Endothelial cell of umbilical vein (primary cell): ENCODE data around the gene MITF. TPM values are rescaled to one million over a fixed set of nuclear protein-coding genes. Genes with fewer than 3 reads are reported as not detected.

Source experiments
- BruUV-seq: library from RNA; stranded (reverse); fragments of 400-500 nt; replicated peaks from 2 replicates; lab custom pipeline; 2021; lab: Mats Ljungman, UMichigan
- CTCF ChIA-PET: fragments of 300-600, 350-600 bp; sonication (Branson Sonifier 250); formaldehyde crosslinking; loops from one replicate; lab custom pipeline; 2021; ENCODE audit warnings: antibody characterized with exemption, inconsistent platforms; lab: Charles Lee
- POLR2A ChIA-PET: fragments of 300-600, 350-600 bp; sonication (Branson Sonifier 250); formaldehyde crosslinking; loops from one replicate; lab custom pipeline; 2021; ENCODE audit warnings: antibody characterized with exemption, inconsistent platforms; lab: Charles Lee
- DNase-seq: peaks from one replicate; pipeline ENCODE4 v3.0.0-alpha.2; 2011; ENCODE audit warnings: low read depth, low spot score
- FAIRE-seq: peaks from 2 replicates; lab custom pipeline; 2011; peaks lifted over from hg19 to GRCh38; lab: Jason Lieb, UNC
- H2AFZ ChIP-seq: 2 replicates; pipeline ENCODE4 v1.6.0; 2012; ENCODE audit warnings: low read depth, low read length, control low read depth, inconsistent platforms
- H3K27ac ChIP-seq: 2 replicates; pipeline ENCODE4 v1.5.1; 2011; ENCODE audit warnings: low read depth, mild to moderate bottlenecking, control low read depth, low read length, moderate library complexity; ENCODE audit not compliant: insufficient read depth
- H3K27me3 ChIP-seq, 2 experiments: 2 replicates each; pipeline versions ENCODE4 v1.6.0 to v1.6.1; 2011; ENCODE audit warnings: low read length in 2 of 2, mixed read lengths in 1 of 2; ENCODE audit not compliant: control insufficient read depth in 2 of 2, insufficient read depth in 2 of 2
- H3K36me3 ChIP-seq, 2 experiments: 2 replicates in 1 of 2; 3 replicates in 1 of 2; pipeline ENCODE4 v1.5.1; 2011; ENCODE audit warnings: low read length in 2 of 2, mild to moderate bottlenecking in 1 of 2, moderate library complexity in 1 of 2; ENCODE audit not compliant: control insufficient read depth in 2 of 2, insufficient read depth in 2 of 2; ENCODE audit errors: extremely low read depth in 1 of 2
- H3K4me1 ChIP-seq: 3 replicates; pipeline ENCODE4 v1.5.1; 2011; ENCODE audit warnings: mild to moderate bottlenecking, low read length; ENCODE audit not compliant: control insufficient read depth, insufficient read depth; ENCODE audit errors: extremely low read depth
- H3K4me2 ChIP-seq: 2 replicates; pipeline ENCODE4 v1.6.1; 2011; ENCODE audit warnings: low read length, control low read depth, mixed read lengths; ENCODE audit not compliant: insufficient read depth
- H3K4me3 ChIP-seq, 3 experiments: fragments of 200-600 bp in 1 of 3; sonication (generic), shearing (Covaris generic) in 1 of 3; replicated peaks in 1 of 3; 2 replicates each; pipeline ENCODE4 v1.5.1; 2011 to 2016; ENCODE audit warnings: control low read depth in 3 of 3, low read length in 3 of 3, mild to moderate bottlenecking in 2 of 3, inconsistent platforms in 1 of 3, low read depth in 1 of 3, moderate library complexity in 1 of 3; ENCODE audit not compliant: insufficient read depth in 1 of 3
- H3K79me2 ChIP-seq: 2 replicates; pipeline ENCODE4 v1.6.0; 2012; ENCODE audit warnings: low read length, inconsistent platforms; ENCODE audit not compliant: control insufficient read depth, insufficient read depth
- H3K9ac ChIP-seq: replicated peaks from 2 replicates; pipeline ENCODE3; 2011; ENCODE audit warnings: low read length, control low read depth; ENCODE audit not compliant: insufficient read depth; ENCODE audit errors: extremely low read depth
- H3K9me1 ChIP-seq: replicated peaks from 3 replicates; pipeline ENCODE4 v1.6.0; 2011; ENCODE audit warnings: mild to moderate bottlenecking, low read length; ENCODE audit not compliant: control insufficient read depth, insufficient read depth; ENCODE audit errors: extremely low read depth
- H3K9me3 ChIP-seq: replicated peaks from 2 replicates; pipeline ENCODE4 v1.5.1; 2012; ENCODE audit warnings: low read length, inconsistent platforms; ENCODE audit not compliant: control insufficient read depth, insufficient read depth
- H4K20me1 ChIP-seq: replicated peaks from 2 replicates; pipeline ENCODE3; 2011; ENCODE audit warnings: mild to moderate bottlenecking, low read length; ENCODE audit not compliant: control insufficient read depth, insufficient read depth; ENCODE audit errors: extremely low read depth
- EZH2 ChIP-seq: IDR thresholded peaks from 2 replicates; pipeline ENCODE4 v1.6.1; 2012; ENCODE audit warnings: borderline replicate concordance, low read depth, mild to moderate bottlenecking, moderate library complexity, low read length, inconsistent platforms; ENCODE audit not compliant: severe bottlenecking
- FOS ChIP-seq: IDR thresholded peaks from 2 replicates; pipeline ENCODE4 v1.6.1; 2011; ENCODE audit warnings: mild to moderate bottlenecking, low read length, moderate library complexity, borderline replicate concordance; ENCODE audit not compliant: insufficient read depth
- GATA2 ChIP-seq: IDR thresholded peaks from 2 replicates; pipeline ENCODE4 v1.7.0; 2011; ENCODE audit warnings: low read depth, mild to moderate bottlenecking, moderate library complexity, mixed read lengths, low read length; ENCODE audit not compliant: insufficient read length, insufficient read depth
- JUN ChIP-seq: IDR thresholded peaks from 2 replicates; pipeline ENCODE4 v1.6.1; 2011; ENCODE audit warnings: borderline replicate concordance, low read depth; ENCODE audit not compliant: insufficient read length, insufficient read depth
- MYC ChIP-seq: IDR thresholded peaks from one replicate; pipeline ENCODE4 v1.6.1; 2011; ENCODE audit warnings: mild to moderate bottlenecking, low read depth, low read length
- POLR2A ChIP-seq: IDR thresholded peaks from 2 replicates; pipeline ENCODE4 v1.6.1; 2012; ENCODE audit warnings: low read depth, mild to moderate bottlenecking, control low read depth, low read length
- POLR2AphosphoS5 ChIP-seq: IDR thresholded peaks from 2 replicates; pipeline ENCODE4 v1.6.1; 2012; ENCODE audit warnings: low read depth, mild to moderate bottlenecking, control low read depth, low read length, moderate library complexity; ENCODE audit not compliant: insufficient read depth
- dilution Hi-C: fragments of 300-500 bp; cut with MboI; formaldehyde crosslinking; loops from one replicate; pipeline ENCODE4 v1.15.0; 2019; ENCODE audit warnings: low sequenced_read_pairs; ENCODE audit not compliant: extremely low pct_ligation_motif_present
- intact Hi-C: fragments of 100-400 bp; cut with micrococcal nuclease; formaldehyde crosslinking; loops from one replicate; pipeline ENCODE4 v1.10.0; 2022
- polyA plus RNA-seq, 4 experiments: library from polyadenylated mRNA; depleted of rRNA in 3 of 4; stranded (reverse) in 3 of 4; unstranded in 1 of 4; fragments of >200 nt; gene quantifications; 2 replicates each; pipeline versions ENCODE4 v1.2.1 to v1.2.3, GENCODE V29; 2011 to 2012; ENCODE audit warnings: missing spikeins in 1 of 4
- total RNA-seq: library from RNA; stranded (reverse); gene quantifications from 2 replicates; pipeline ENCODE4 v1.2.3, GENCODE V29; 2021
- TF ChIP-seq, protein P1 (sequence below): IDR thresholded peaks from 2 replicates; pipeline ENCODE4 v1.6.1; 2011; ENCODE audit not compliant: insufficient read depth, insufficient read length
- TF ChIP-seq, protein P2 (sequence below), 2 donors: IDR thresholded peaks; 1 replicate in 1 of 2; 2 replicates in 1 of 2; pipeline ENCODE4 v1.5.1; 2011; ENCODE audit warnings: low read length in 2 of 2, mild to moderate bottlenecking in 2 of 2, moderate library complexity in 2 of 2, control low read depth in 1 of 2, inconsistent platforms in 1 of 2, low read depth in 1 of 2; ENCODE audit not compliant: insufficient read depth in 1 of 2; ENCODE audit errors: extremely low read depth in 1 of 2

Gene MITF
- total and polyA plus RNA-seq, 2 donors (not counting 3 experiments of a cell fraction or from before 2014, with no cell fraction given), result 1.6 to 2.5 TPM

DNA sequence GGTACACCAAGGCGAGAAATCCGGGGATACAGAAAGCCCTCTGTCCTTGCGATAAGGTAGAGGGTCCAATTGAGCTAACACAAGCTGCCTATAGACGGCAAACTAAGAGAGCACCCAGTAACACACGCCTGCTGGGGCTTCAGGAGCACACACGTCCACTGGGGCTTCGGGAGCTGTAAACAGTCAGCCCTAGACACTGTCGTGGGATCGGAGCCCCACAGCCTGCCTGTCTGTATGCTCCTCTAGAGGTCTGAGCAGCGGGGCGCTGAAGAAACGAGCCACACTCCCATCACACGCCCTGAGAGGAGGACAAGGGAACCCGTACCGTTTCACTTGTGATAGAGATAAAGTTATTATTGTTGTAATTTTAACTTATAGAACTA, 260.8 kb downstream of the MITF start:
- dilution Hi-C loops (no loop called here), intact Hi-C loops (no loop called here)
- no peaks in the 10 kb centered on the region for H3K27me3 ChIP-seq
- no peaks in the 10 kb centered on the region for H3K79me2 ChIP-seq
- no peaks in the 10 kb centered on the region for H3K4me1 ChIP-seq
- no peak overlapping the region for H3K27ac ChIP-seq
- no TSS peak for BruUV-seq
- no peak overlapping the region for H3K9ac ChIP-seq
- CTCF ChIA-PET, result no interaction called here
- H3K4me3 ChIP-seq, result no peak overlapping the region
- no peaks in the 10 kb centered on the region for H3K9me3 ChIP-seq
- DNase-seq (no peak), FAIRE-seq (no peak)
- POLR2A ChIA-PET, result no interaction called here
- no peaks in the 10 kb centered on the region for H3K9me1 ChIP-seq
- no peak overlapping the region for H3K4me2 ChIP-seq
- no peaks in the 10 kb centered on the region for H3K36me3 ChIP-seq
- TF ChIP-seq, protein P1, sequence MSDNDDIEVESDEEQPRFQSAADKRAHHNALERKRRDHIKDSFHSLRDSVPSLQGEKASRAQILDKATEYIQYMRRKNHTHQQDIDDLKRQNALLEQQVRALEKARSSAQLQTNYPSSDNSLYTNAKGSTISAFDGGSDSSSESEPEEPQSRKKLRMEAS, result no peak
- no peak for TF ChIP-seq EZH2
- no peak for TF ChIP-seq POLR2A
- no peak for TF ChIP-seq MYC
- TF ChIP-seq, protein P2, sequence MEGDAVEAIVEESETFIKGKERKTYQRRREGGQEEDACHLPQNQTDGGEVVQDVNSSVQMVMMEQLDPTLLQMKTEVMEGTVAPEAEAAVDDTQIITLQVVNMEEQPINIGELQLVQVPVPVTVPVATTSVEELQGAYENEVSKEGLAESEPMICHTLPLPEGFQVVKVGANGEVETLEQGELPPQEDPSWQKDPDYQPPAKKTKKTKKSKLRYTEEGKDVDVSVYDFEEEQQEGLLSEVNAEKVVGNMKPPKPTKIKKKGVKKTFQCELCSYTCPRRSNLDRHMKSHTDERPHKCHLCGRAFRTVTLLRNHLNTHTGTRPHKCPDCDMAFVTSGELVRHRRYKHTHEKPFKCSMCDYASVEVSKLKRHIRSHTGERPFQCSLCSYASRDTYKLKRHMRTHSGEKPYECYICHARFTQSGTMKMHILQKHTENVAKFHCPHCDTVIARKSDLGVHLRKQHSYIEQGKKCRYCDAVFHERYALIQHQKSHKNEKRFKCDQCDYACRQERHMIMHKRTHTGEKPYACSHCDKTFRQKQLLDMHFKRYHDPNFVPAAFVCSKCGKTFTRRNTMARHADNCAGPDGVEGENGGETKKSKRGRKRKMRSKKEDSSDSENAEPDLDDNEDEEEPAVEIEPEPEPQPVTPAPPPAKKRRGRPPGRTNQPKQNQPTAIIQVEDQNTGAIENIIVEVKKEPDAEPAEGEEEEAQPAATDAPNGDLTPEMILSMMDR (IDR thresholded peaks at IDR 0.05; ENCODE audit: extremely low read depth in 1 of 2, insufficient read depth in 1 of 2, low read depth in 1 of 2, low read length in 2 of 2), result no peak
- no peak overlapping the region for H2AFZ ChIP-seq
- H4K20me1 ChIP-seq, result no peaks in the 10 kb centered on the region

DNA sequence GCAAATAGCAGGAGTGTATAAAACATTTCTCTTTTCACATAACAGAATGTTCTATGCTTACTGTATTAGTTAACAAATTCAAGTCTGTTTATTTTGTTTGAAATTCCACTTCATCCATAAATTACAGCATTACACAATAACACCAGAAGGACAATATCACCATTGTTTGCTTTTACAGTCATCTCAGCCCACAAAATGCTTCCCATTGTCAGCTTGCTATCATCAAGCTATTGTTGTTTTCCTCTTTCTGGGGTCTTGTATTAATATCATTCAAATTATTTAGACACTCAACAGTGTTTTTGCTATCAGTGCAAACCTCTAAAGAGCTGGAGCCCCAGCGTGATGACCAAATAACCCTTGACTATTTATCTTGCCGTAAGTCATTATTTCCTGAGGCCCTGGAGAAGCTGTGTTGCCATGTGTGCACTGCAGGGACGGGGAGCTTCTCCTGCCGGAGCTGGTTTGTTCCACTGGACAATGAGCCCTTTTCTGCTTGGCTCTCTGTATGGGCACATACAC, 261.4 kb downstream of the MITF start:
- no peak for TF ChIP-seq MYC
- TF ChIP-seq POLR2AphosphoS5, result no peak
- no peak for TF ChIP-seq POLR2A
- TF ChIP-seq, protein P1, result no peak
- TF ChIP-seq, protein P2 (IDR thresholded peaks at IDR 0.05; ENCODE audit: extremely low read depth in 1 of 2, insufficient read depth in 1 of 2, low read depth in 1 of 2, low read length in 2 of 2), result no peak
- no peak for TF ChIP-seq JUN
- no peak for TF ChIP-seq EZH2
- no peak for TF ChIP-seq GATA2
- no peak for TF ChIP-seq FOS
- Histone ChIP-seq H3K4me2 (no peak overlapping the region), H2AFZ (no peak overlapping the region), H3K27me3 (no peaks in the 10 kb centered on the region), H3K9ac (no peak overlapping the region), H3K4me1 (no peaks in the 10 kb centered on the region), H3K9me3 (no peaks in the 10 kb centered on the region), H4K20me1 (no peaks in the 10 kb centered on the region), H3K27ac (no peak overlapping the region), H3K79me2 (no peaks in the 10 kb centered on the region), H3K4me3 (no peak overlapping the region), H3K36me3 (no peaks in the 10 kb centered on the region), H3K9me1 (no peaks in the 10 kb centered on the region)
- POLR2A ChIA-PET, result no interaction called here
- CTCF ChIA-PET, result no interaction called here
- intact Hi-C loops (no loop called here), dilution Hi-C loops (no loop called here)
- DNase-seq (no peak), FAIRE-seq (no peak)
- no TSS peak for BruUV-seq
